Coronary artery (tissue), 2 donors: Measurements from ENCODE around the gene DLEC1.

Experiments used
- DNase-seq: peaks from one replicate; pipeline ENCODE4 v3.0.0-alpha.2; 2017; ENCODE audit warnings: low spot score
- H3K27ac ChIP-seq, 2 donors: fragments of 200-600 bp; sonication (generic); one replicate each; pipeline ENCODE4 v1.5.1; 2016 to 2019
- H3K4me3 ChIP-seq: fragments of 200-600 bp; sonication (generic); 2 replicates; pipeline ENCODE4 v1.5.1; 2016; ENCODE audit warnings: mild to moderate bottlenecking, moderate library complexity
- TF ChIP-seq, protein P1 (sequence below): fragments of 200-600 bp; sonication (generic); IDR thresholded peaks from one replicate; pipeline ENCODE4 v1.5.1; 2019; ENCODE audit warnings: antibody characterized with exemption

DLEC1 gene

GRCh38 chr3:38102444-38102814 lies 63.4 kb downstream of the DLEC1 start:
- H3K27ac ChIP-seq = no peak overlapping the region
- TF ChIP-seq, protein P1, sequence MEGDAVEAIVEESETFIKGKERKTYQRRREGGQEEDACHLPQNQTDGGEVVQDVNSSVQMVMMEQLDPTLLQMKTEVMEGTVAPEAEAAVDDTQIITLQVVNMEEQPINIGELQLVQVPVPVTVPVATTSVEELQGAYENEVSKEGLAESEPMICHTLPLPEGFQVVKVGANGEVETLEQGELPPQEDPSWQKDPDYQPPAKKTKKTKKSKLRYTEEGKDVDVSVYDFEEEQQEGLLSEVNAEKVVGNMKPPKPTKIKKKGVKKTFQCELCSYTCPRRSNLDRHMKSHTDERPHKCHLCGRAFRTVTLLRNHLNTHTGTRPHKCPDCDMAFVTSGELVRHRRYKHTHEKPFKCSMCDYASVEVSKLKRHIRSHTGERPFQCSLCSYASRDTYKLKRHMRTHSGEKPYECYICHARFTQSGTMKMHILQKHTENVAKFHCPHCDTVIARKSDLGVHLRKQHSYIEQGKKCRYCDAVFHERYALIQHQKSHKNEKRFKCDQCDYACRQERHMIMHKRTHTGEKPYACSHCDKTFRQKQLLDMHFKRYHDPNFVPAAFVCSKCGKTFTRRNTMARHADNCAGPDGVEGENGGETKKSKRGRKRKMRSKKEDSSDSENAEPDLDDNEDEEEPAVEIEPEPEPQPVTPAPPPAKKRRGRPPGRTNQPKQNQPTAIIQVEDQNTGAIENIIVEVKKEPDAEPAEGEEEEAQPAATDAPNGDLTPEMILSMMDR = no peak
- no peak overlapping the region for H3K4me3 ChIP-seq
- DNase-seq = no peak

DNA sequence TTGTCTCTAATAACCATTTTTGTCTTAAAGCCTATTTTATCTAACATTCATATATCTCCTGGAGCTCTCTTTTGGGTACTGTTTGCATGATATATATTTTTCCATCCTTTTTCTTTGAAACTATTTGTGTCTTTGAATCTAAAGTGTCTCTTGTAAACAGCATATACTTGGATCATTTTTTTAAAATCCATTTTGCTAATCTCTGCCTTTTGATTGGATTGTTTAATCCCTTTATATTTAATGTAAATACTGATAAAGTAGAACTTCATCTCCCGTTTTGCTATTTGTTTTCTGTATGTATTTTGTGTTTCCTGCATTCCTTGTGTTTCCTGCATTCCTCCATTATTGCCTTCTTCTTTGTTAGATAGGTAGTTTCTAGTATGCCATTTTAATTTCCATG lies 66.5 kb downstream of the DLEC1 start:
- no peak for DNase-seq
- TF ChIP-seq, protein P1 = no peak
- no peak overlapping the region for H3K4me3 ChIP-seq
- no peak overlapping the region for H3K27ac ChIP-seq

- no peak overlapping the region for H3K4me3 ChIP-seq
- no peak overlapping the region for H3K27ac ChIP-seq
- DNase-seq = peak; percentile 68
- TF ChIP-seq, protein P1 = no peak
Observed at GRCh38 chr3:38107911-38108648, 69.1 kb downstream of the DLEC1 start.

- no peak overlapping the region for H3K27ac ChIP-seq
- no peak overlapping the region for H3K4me3 ChIP-seq
- TF ChIP-seq, protein P1 = no peak
- peak; percentile 29 for DNase-seq
Observed at GRCh38 chr3:38108649-38109579, 69.9 kb downstream of the DLEC1 start.

- Histone ChIP-seq H3K27ac (no peak overlapping the region), H3K4me3 (no peak overlapping the region)
- DNase-seq = peak; percentile 66
- TF ChIP-seq, protein P1 = no peak
Observed at GRCh38 chr3:38109580-38110313, 70.7 kb downstream of the DLEC1 start.

- Histone ChIP-seq H3K27ac (no peak overlapping the region), H3K4me3 (no peak overlapping the region)
- TF ChIP-seq, protein P1 = no peak
- DNase-seq = peak; percentile 62
Observed at GRCh38 chr3:38110314-38111050, 71.5 kb downstream of the DLEC1 start.
